ENCODE results near the gene SPECC1L.

SPECC1L gene

GRCh38 chr22:24467340-24467739 lies 196.7 kb downstream of the SPECC1L start:
- intact Hi-C loops (cut with DNase I; ENCODE audit: low total_unique reads), result no loop called here
- no peak for DNase-seq
- Histone ChIP-seq H3K9me3 (no peaks in the 10 kb centered on the region), H3K27me3 (no peaks in the 10 kb centered on the region), H3K4me3 (no peak overlapping the region), H3K27ac (peak overlapping the region; percentile 50 to 55), H3K4me1 (peaks cover 0 to 43% (median 25%) of the 10 kb centered on the region in 4 donors), H3K36me3 (no peaks in the 10 kb centered on the region)
- TF ChIP-seq CTCF (IDR thresholded peaks at IDR 0.05), result no peak
